ENCODE results near the gene RNF5.

- TF ChIP-seq NFE2L1 (CRISPR knock-in tag; IDR thresholded peaks at IDR 0.05) (no peak), CREB1 (CRISPR knock-in tag; IDR thresholded peaks at IDR 0.05) (no peak), CTCF (IDR thresholded peaks at IDR 0.05) (peak; percentile 4; the same call in 1 of the 2 replicates), MLX (CRISPR knock-in tag; IDR thresholded peaks at IDR 0.05) (no peak), GTF2I (CRISPR knock-in tag; conservative IDR thresholded peaks at IDR 0.05) (no peak), ATF1 (CRISPR knock-in tag; IDR thresholded peaks at IDR 0.05) (no peak), ZNF512 (CRISPR knock-in tag; IDR thresholded peaks at IDR 0.05; ENCODE audit: borderline replicate concordance) (no peak)
Observed at GRCh38 chr6:32194825-32195651, 16.8 kb downstream of the RNF5 start.
